Erythroblast (primary cell): ENCODE measurements around the gene TMEM176A.

Experiments
- GATA1 ChIP-seq: IDR thresholded peaks from 2 replicates; pipeline ENCODE4 v1.6.1; 2011; ENCODE audit warnings: low read depth, mild to moderate bottlenecking, control low read depth, low read length, moderate library complexity
- POLR2A ChIP-seq: IDR thresholded peaks from 2 replicates; pipeline ENCODE4 v1.6.1; 2011; ENCODE audit warnings: mild to moderate bottlenecking, low read length

GRCh38 chr7:150842716-150843115, 42.1 kb downstream of the TMEM176A start:
- TF ChIP-seq POLR2A (no peak), GATA1 (no peak)
